T follicular helper cell (primary cell): ENCODE measurements around the gene ZNF547.

Source experiments
- DNase-seq: peaks from one replicate; pipeline ENCODE4 v3.0.0-alpha.2; 2020; ENCODE audit warnings: low read depth
- total RNA-seq, 2 experiments: gene quantifications; one replicate each; lab custom pipeline; 2026; lab: John Stamatoyannopoulos, UW

ZNF547 gene
- 2.3 to 3.5 reads per million in 2 experiments for total RNA-seq

DNA sequence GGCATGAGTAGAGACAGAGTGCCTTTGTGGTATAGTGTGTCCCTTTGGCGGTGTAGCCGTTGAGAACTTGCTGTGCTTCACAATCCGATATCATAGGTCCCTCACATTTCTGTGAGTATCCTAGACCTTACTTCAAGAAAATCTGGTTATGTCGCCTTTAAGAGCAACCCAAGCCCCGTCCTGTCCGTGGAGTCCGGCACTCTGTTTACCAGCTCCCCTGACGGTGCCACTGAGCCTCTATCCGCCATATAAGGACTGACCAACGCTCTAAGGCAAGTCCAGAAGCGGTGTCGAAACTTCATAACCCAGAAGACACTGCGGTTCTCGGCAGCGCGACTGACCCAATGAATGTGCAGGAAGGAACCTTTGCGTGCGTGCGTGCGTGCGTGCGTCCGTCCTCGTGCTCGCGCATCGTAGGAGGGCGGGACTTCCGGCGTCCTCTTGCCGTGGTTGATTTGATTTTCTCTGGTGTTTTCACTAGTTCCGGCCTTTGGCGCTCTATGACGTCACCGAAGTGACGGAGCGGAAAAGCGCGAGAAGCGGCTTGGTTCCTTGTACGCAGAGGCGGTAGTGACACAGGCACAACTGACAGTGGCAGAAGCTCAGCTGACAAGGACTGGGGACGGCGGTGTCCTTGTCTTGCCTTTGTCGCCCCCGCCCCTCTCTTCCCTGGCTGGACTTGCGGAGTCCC, at the start of gene ZNF547, which contains the start of gene TRAPPC2B:
TSS of gene ZNF547 (plus strand) at position 555 of the 691 bp plus-strand sequence. CDS start 5,005 bp downstream, outside the sequence.
TSS of gene TRAPPC2B (plus strand) at position 555 of the 691 bp plus-strand sequence. CDS start 1,283 bp downstream, outside the sequence.
- DNase-seq: peak; percentile 98

DNA sequence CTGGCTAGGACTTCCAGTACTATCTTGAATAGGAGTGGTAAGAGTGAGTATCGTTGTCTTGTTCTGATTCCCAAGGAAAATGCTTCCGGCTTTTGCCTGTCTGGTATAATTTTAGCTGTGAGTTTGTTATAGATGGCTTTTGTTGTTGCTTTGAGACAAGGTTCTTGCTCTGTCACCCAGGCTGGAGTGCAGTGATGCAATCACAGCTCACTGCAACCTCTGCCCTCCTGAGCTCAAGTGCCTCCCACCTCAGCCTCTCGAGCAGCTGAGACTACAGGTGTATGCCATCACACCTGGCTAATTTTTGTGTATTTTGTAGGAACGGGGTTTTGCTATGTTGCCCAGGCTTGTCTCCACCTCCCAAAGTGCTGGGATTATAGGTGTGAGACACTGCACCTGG, 49.2 kb upstream of the ZNF547 start:
- no peak for DNase-seq

DNA sequence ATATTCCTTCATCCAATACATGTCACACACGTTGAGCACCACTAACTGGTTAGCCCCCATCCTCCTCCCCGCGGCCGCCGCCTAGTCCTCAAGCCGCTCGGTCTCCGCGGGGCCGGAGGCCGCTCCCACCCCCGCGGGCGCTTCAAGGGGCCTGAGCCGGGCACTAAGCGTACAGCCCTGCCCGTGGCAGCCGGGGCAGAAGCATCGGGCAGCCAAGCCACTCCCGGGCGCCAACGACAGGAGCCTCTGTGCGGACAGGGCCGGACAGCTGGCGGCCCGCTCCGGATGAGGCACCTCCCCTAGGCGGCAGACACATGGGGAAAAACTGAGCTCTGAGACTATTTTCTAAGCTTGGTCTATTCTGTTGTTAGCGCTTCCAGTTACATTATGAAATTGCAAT, 45.8 kb upstream of the ZNF547 start:
- DNase-seq: no peak

DNA sequence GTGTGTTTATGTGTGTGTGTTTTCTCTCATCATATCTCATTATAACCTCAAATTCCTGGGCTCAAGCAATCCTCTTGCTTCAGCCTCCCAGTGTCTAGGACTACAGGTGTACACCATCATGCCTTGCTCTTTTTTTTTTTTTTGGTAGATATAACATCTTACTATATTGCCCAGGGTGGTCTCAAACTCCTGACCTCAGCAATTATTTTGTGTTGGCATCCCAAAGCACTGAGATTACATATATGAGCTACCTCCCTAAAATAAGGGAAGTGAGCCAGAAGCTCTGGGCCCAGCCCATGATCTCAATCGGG, 43.5 kb upstream of the ZNF547 start:
- no peak for DNase-seq

DNA sequence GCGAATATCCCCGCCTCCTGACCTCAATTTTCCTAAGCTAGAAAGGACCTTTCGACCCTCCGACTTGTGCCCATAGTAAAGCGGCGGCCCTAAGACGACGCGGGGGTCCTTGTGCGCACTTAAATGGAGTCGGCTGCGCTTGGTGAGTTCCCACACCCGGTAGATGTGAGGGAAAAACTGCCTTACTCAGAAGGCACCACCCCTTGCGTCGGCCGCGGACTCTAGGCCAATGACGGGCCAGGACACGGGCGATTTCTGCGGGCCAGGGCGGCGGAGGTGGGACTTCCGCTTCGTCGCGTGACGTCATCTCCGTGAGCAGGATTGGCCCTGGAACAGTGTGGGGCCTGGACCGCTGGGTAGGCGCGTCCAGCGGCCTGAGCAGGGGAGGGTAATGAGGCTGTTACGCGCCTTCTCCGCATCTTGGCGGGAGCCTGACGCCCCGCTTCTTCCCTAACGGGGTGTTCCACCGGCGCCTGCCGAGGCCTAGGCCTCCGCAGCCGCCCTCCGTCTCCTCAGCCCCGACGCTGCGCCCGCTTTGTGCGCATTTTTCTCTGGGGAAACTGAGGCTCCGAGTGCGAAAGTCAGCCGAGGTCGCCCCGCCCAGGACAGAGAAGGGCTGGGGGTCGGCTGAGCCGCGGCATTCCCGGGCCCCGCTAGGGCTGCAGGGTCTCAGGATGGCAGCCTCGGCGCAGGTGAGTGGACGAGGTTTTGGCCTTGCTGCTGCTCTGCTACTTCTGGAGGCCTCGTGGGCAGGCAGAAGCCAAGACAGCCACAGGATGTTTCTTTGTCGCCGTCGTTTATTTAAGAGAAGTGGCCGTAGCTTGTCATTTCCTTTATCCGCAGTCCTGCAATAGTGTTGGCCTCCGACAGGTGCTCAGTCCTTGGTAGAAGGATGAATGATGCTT, 42.9 kb upstream of the ZNF547 start, which contains the start of gene ZNF543:
TSS of gene ZNF543 (plus strand) at position 293 of the 905 bp plus-strand sequence. CDS start at position 675, 382 bp downstream.
- peak; percentile 81 for DNase-seq

DNA sequence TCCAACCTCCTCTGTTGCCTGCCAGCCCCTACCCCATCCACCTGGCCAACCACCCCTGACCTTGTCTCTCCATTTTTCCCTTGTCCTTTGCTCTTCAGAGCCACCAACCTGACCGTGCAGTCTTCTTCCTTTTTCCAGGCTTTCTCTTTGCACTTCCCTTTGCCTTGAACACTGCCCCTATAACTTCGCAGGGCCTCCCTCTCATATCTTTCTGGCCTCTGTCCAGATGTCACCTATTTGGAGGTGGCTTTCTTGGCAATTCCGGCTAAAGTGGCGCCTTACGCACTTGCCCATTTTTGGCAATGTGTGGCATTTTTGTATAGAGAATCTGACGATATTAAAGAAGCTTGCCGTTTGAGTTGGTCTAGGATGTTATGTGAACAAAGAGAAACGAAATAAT, 42.2 kb upstream of the ZNF547 start:
- DNase-seq: no peak

DNA sequence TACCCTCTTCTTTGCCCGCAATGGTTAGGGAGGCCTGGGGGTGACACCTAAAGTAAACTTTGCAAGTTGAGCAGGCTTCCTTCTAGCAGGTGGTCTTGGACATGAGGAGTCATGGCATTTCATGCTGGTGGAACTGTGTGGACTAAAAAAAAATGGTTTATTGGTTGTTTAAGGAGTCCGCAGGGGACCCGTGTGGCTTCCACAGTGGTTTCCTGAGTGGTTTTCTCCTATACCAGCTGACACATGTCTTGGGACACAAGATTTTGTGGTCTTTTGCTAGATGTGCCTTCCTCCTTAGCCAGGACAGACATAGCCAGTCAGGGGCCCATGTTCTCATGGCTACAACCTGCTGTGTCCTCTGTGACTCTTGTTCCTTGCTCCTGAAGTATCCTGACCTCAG, 41.6 kb upstream of the ZNF547 start:
- DNase-seq: no peak

DNA sequence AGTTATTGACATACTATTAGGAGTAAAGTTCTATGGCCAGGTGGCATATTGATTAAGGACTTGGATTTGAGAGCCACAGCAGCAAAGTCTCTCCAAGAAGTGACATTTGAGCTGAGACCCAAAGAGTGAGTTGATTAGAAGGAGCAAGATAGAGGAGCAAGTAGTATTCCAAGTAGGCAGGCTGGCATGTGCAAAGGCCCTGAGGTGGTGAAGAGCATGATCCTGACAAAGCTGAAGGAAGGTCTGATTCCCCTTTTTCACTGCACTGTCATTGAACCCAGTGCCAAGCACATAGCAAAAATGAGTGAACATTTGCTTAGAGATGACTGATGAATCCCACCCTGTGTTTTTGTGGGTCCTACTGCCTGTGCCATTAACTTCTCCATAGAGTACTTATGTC, 38.4 kb upstream of the ZNF547 start:
- DNase-seq: no peak

DNA sequence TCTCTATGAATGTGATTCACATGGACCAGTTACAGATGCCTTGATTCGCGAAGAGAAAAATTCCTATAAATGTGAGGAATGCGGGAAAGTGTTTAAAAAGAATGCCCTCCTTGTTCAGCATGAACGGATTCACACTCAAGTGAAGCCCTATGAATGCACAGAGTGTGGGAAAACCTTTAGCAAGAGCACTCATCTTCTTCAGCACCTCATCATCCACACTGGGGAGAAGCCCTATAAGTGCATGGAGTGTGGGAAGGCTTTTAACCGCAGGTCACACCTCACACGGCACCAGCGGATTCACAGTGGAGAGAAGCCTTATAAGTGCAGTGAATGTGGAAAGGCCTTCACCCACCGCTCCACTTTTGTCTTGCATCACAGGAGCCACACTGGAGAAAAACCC, 35.4 kb upstream of the ZNF547 start:
- no peak for DNase-seq

DNA sequence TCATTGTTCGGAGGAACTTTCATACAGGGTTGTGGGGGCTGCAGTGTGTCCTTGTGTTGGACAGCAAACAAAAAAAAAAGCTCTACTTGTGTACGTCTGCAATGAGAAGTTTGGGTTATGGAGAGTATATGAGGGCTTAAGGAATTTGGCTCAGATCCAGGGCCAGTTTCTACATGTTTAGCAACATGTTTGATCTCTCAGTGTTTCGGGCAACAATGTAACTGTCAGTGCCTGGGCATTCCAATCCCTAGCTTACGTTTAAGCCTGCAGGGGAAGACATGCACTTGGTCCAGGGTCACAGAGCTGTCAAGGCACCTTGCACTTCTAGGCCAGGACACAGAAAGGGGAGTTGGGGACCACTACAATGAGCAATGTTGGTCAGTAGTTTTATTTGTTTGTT, 29.2 kb upstream of the ZNF547 start:
- no peak for DNase-seq

DNA sequence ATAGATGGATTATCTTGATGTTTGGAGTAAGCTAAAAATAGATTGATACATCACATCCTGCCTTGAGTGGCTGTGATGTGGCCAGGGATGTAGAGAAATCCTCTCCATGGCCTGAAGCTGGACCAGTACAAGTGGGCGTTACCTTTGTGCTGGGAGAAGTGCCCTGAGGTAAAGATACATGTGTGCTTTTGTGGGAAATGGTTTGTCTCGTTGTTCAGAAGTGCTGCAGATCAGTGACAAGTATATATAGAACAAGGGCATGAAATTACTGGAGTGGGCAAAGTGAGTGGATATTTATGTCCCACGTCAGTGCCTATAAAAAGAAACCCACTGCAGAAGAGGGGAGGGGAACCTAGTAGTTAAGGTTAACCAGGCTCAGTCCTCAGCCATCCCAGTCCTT, 24.5 kb upstream of the ZNF547 start:
- no peak for DNase-seq

DNA sequence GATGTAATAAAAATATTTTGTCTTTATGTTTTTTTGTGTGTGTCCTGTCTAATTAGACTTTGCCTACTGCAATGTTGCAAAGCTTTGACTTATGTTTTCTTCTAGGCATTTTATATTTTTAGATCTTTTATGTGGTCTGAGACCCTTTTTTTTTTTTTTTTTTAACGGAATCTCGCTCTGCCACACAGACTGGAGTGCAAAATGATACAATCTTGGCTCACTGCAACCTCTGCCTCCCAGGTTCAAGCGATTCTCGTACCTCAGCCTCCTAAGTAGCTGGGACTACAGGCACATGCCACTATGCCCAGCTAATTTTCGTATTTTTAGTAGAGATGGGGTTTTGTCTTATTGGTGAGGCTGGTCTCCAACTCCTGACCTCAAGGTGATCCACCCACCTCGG, 20.8 kb upstream of the ZNF547 start:
- DNase-seq: no peak

DNA sequence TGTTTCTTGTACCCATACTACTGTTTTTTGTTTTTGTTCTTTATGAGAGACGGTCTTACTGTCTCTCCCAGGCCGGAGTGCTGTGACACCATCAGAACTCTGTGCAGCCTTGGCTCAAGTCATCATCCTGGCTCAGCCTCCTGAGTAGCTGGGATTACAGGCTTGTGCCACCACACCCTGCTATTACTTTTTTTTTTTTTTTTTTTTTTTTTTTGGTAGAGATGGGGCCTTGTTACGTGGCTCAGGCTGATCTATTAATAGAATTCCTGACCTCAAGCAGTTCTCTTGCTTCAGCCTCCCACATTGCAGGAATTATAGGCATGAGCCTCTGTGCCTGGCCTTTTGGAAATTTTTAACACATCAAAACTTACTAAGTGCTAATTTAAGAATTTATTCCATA, 15.2 kb upstream of the ZNF547 start:
- no peak for DNase-seq

DNA sequence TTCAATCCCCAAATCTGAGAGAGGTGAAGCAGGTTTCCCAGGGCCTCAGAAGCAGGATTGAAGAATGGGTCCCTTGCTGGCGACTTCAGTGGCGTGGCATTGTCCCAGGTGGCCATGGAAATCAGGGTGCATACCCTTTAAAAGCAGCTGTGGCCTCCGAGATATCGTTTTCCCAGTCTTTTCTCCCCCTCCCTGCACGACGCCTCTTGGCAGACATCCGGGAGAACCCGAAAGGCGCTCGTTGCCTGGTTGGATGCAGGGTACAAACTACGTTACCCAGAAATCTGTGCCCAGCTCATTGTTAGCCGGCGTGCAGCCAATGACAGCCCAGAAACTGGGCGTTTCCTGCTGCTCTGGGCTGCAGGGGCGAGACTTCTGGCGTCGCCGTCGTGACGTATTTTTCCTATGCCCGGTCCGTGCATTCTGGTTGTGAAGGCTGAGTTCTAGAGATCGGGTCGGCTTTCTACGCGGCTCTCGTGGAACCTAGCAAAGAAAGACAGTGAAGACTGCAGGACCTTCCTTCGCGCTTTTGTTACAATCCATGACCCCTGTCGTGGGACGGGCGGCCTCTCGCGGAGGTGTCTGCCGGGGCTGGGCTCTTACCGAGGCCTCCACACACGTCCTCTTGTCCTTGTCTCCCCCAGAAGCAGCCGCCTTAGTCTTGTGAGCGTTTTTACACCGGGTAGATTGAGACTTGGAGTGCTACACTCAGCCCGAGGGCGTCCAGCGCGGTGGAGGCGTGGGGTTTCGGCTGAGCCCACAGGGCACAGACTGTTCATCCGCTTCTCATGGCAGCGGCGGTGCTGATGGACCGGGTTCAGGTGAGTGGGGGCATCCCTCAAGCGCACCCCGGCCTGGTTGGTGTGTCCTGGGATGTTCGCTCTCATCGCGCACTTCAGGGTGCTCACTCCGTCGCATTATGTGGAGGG, 12.2 kb upstream of the ZNF547 start, which contains the start of gene ZNF304:
TSS of gene ZNF304 (plus strand) at position 395 of the 929 bp plus-strand sequence. CDS start at position 789, 394 bp downstream.
- peak; percentile 68 for DNase-seq

DNA sequence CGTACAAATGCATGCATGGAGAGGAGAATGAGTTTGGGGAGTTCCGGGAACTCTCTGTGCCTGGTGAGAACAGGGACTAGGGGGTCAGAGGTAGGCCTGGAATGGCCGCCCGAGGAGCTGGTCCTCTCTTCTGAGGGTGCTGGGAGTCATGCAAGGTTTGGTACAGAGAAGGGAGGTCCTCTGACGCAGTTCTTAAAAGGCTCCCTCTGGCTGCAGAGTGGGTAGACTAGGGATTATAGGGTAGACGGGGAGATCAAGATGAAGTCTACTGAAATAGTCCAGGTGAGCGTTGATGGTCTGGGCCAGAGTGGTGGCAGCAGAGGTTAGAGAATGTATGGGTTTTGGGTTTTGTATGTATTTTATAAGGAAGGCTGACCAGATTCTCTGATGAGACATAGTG, 11.5 kb upstream of the ZNF547 start:
- DNase-seq: no peak

DNA sequence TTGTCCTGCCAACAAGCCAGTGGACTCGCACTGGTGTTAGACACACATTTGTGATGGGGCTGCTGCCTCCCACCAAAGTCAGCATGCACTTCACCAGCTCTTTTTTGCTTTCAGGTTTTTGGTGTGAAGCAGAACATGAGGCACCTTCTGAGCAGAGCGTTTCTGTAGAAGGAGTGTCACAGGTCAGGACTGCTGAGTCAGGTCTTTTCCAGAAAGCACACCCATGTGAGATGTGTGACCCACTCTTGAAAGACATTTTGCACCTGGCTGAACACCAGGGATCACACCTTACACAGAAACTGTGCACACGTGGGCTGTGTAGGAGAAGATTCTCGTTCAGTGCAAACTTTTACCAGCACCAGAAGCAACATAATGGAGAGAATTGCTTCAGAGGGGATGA, 7.4 kb upstream of the ZNF547 start:
- DNase-seq: no peak

DNA sequence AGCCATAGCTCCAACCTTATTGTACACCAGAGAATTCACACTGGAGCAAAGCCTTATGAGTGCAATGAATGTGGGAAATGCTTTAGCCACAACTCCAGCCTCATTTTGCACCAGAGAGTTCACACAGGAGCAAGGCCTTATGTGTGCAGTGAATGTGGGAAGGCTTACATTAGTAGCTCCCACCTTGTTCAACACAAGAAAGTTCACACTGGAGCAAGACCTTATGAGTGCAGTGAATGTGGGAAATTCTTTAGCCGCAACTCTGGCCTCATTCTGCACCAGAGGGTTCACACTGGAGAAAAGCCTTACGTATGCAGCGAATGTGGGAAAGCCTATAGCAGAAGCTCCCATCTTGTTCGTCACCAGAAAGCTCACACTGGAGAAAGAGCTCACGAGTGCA, 5.9 kb upstream of the ZNF547 start:
- no peak for DNase-seq

DNA sequence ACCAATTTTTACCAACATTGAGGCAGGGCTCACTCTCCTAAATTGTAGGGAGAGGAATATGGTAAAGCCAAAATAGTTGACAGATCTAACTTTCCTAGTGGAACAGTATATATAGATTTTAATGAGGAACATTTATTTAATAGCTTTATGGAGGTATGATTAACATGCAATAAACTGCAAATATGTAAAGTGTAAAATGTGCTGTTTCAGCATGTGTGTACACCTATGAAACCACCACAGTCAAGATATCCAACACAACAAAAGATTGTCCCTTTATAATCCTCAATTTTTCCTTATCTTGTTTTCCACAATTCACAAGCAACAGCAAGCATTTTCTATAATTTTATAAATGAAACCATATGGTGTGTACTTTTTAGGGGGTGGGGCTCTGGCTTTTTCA, 4.1 kb upstream of the ZNF547 start:
- DNase-seq: no peak

DNA sequence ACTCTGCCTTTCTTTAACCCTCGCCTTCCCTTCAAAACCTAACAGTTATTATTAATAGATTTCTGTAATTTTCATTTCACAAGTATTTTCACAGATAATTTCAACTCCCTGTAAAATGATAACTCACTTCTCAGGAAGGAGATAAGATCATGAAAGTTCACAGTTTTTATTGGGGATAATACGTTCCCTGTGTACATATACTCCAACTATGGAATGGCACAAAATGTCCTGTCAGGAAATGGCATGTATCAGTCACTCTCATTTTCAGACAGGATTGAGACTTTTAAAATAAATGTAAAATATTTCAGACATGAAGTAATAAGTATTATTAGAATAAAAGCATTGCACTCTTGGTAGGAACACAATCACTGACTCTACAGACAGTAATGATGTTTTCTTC, 932 bp upstream of the ZNF547 start:
- no peak for DNase-seq

DNA sequence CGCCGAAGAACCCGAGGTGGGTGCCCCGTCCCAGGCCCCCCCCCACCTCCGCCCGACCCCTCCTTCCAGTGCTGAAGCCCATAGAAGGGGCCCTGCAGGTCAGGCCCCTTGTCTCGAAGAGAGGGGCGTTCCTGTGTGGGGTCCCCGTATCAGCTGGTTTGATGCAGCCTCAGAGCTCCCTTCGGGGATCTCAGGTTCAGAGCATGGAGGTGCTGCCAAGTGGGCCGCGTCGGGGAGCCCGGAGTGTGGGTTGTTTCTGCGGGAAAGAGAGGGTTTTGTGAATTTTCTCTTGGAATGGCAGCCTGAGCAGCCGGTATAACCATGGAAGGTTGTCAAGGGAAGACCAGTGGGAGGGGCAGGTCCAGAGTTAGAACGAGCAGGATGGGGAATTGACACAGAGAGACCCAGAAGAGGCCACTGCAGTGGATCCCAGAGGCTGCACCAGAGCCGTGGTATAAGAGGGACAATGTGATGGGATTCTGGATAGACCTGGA, 384 bp downstream of the ZNF547 start:
- no peak for DNase-seq

DNA sequence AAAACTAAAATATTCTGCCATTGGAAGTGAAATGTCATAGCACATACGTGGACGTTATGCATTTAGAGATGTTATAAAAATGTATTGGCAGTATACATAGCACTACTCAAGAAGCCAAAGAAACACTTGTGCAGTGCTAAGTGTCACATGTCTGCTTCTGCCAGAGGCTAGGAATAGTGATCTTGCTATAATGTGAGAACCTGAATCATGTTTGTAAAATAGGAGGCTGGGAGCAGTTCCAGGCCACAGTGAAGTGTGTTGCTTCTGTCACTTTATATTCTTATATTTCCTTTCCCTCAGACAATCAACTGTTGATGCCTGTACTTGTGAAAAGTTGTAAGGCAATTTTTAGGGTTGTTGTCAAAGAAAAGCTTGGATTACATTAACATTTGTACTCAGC, 3.4 kb downstream of the ZNF547 start:
- no peak for DNase-seq

DNA sequence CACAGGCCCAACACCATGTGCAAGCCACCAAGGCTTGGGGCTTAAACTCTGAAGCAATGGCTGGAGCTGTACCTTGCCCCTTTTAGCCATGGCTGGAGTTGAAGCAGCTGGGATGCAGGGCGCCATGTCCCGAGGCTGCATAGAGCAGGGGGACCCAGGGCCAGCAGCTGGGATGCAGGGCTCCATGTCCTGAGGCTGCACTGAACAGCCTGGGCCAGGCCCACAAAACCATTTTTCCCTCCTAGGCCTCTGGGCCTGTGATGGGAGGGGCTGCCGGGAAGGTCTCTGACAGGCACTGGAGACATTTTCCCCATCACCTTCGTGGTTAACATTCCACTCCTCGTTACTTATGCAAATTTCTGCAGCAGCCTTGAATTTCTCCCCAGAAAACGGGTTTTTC, 10.8 kb downstream of the ZNF547 start:
- DNase-seq: no peak
